ENCODE measurements around the gene PTK6. TPM values are rescaled to one million over a fixed set of nuclear protein-coding genes. Genes with fewer than 3 reads are reported as not detected.

PTK6 gene
- total and polyA plus RNA-seq, 2 of the 13 experiments (the other 11 are each of a cell fraction or from before 2014, with no cell fraction given) = 0.08 TPM; not detected in 1

GRCh38 chr20:63520934-63521601 lies 16.1 kb downstream of the PTK6 start (continued):
- TF ChIP-seq ZNF746 (CRISPR knock-in tag; IDR thresholded peaks at IDR 0.05) (no peak), CEBPB (IDR thresholded peaks at IDR 0.05; ENCODE audit: borderline replicate concordance, low read depth, low read length) (no peak), EHMT2 (IDR thresholded peaks at IDR 0.05; ENCODE audit: borderline replicate concordance, low read depth, low read length) (no peak), HOXA3 (CRISPR knock-in tag; IDR thresholded peaks at IDR 0.05) (peak; percentile 68), ZNF350 (CRISPR knock-in tag; IDR thresholded peaks at IDR 0.05; ENCODE audit: borderline replicate concordance, low read depth) (0 out of 2 replicates have a peak, but pooled peaks have one; percentile 25), ZNF432 (CRISPR knock-in tag; IDR thresholded peaks at IDR 0.05; ENCODE audit: borderline replicate concordance) (no peak), ZNF598 (CRISPR knock-in tag; IDR thresholded peaks at IDR 0.05; ENCODE audit: borderline replicate concordance) (peak; percentile 25; the same call in 1 of the 2 replicates), TRAFD1 (CRISPR knock-in tag; IDR thresholded peaks at IDR 0.05; ENCODE audit: borderline replicate concordance) (no peak), ZMYM3 (CRISPR knock-in tag; IDR thresholded peaks at IDR 0.05) (no peak), SP2 (CRISPR knock-in tag; IDR thresholded peaks at IDR 0.05) (no peak), RAD21 (CRISPR knock-in tag; IDR thresholded peaks at IDR 0.05) (peak; percentile 9; the same call in 1 of the 2 replicates), DZIP1 (CRISPR knock-in tag; IDR thresholded peaks at IDR 0.05) (no peak), HIVEP1 (CRISPR knock-in tag; IDR thresholded peaks at IDR 0.05) (peak; percentile 66), SNAPC2 (CRISPR knock-in tag; IDR thresholded peaks at IDR 0.05) (no peak), IKZF5 (CRISPR knock-in tag; IDR thresholded peaks at IDR 0.05) (no peak), ZNF510 (CRISPR knock-in tag; IDR thresholded peaks at IDR 0.05; ENCODE audit: low read depth) (no peak), ZNF724P (CRISPR knock-in tag; IDR thresholded peaks at IDR 0.05; ENCODE audit: borderline replicate concordance) (no peak), SOX5 (CRISPR knock-in tag; IDR thresholded peaks at IDR 0.05; ENCODE audit: borderline replicate concordance) (no peak), HNRNPLL (IDR thresholded peaks at IDR 0.05; ENCODE audit: low read depth, low read length, poor library complexity, severe bottlenecking) (no peak), ZNF20 (CRISPR knock-in tag; IDR thresholded peaks at IDR 0.05) (no peak), FOXP4 (CRISPR knock-in tag; IDR thresholded peaks at IDR 0.05) (no peak; the same call in 1 of the 2 replicates), ZNF713 (CRISPR knock-in tag; IDR thresholded peaks at IDR 0.05) (0 out of 2 replicates have a peak, but pooled peaks have one; percentile 55), PHF21A (CRISPR knock-in tag; IDR thresholded peaks at IDR 0.05) (no peak)

Data from HepG2 (cell line).